Thoracic aorta (tissue), 2 donors: ENCODE data around the gene TPK1. TPM values are rescaled to one million over a fixed set of nuclear protein-coding genes. Genes with fewer than 3 reads are reported as not detected.

Experiments
- ATAC-seq: fragments of 150-250 bp; one replicate; pipeline ENCODE4 v1.8.0; 2017; ENCODE audit warnings: low read depth; ENCODE audit not compliant: insufficient number of reproducible peaks, low FRiP score
- DNase-seq: peaks from one replicate; pipeline ENCODE4 v3.0.0-alpha.2; 2020; ENCODE audit warnings: low spot score
- H3K27ac ChIP-seq, 2 donors: fragments of 200-600 bp; sonication (generic); 1 replicate in 1 of 2; 2 replicates in 1 of 2; pipeline ENCODE4 v1.5.1; 2016; ENCODE audit warnings: mild to moderate bottlenecking in 2 of 2, moderate library complexity in 2 of 2
- H3K27me3 ChIP-seq: fragments of 200-600 bp; sonication (generic); replicated peaks from 2 replicates; pipeline ENCODE4 v1.6.0; 2016; ENCODE audit warnings: mild to moderate bottlenecking; ENCODE audit not compliant: insufficient read depth
- H3K36me3 ChIP-seq: fragments of 200-600 bp; sonication (generic); one replicate; pipeline ENCODE4 v1.5.1; 2016
- H3K4me1 ChIP-seq, 2 donors: fragments of 200-600 bp; sonication (generic); 1 replicate in 1 of 2; 2 replicates in 1 of 2; pipeline versions ENCODE4 v1.5.1 to v1.6.0; 2016; ENCODE audit warnings: low read depth in 2 of 2, mild to moderate bottlenecking in 1 of 2; ENCODE audit not compliant: control insufficient read depth in 1 of 2
- H3K4me3 ChIP-seq: fragments of 200-600 bp; sonication (generic); 2 replicates; pipeline ENCODE4 v1.5.1; 2016; ENCODE audit warnings: mild to moderate bottlenecking
- H3K9me3 ChIP-seq: fragments of 200-600 bp; sonication (generic); 2 replicates; pipeline ENCODE4 v1.5.1; 2016
- CTCF ChIP-seq: fragments of 200-600 bp; sonication (generic); IDR thresholded peaks from one replicate; pipeline ENCODE4 v1.5.1; 2019; ENCODE audit warnings: antibody characterized with exemption
- total RNA-seq, 2 donors: library from RNA; depleted of rRNA; stranded (reverse); fragments of >200 nt; gene quantifications; one replicate each; pipeline versions ENCODE4 v1.1.0 to v1.2.3, GENCODE V29; 2016

Gene TPK1
- total RNA-seq, 2 donors from 2014 or later = 13.3 to 21.2 TPM

DNA sequence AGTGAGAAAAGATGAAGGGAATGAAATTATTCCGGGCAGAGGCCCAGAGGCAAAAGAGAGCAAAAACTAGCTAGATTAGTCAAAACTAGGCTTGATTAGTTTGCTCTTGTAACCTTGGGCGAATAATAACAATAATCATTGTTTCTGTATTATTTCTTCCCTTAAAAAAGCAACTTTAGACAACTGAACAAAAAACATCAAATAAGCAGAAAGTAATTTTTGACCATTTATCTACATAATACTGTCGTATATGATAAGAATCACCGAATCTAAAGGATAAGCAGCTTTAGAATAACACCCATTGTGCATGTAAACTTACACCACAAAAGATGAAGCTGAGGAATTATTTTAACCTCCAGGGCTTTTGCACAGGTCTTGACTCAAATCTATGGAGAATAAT lies 125.1 kb downstream of the TPK1 start:
- H3K27ac ChIP-seq = no peak overlapping the region
- no peaks in the 10 kb centered on the region for H3K27me3 ChIP-seq
- no peak for TF ChIP-seq CTCF
- no peaks in the 10 kb centered on the region for H3K9me3 ChIP-seq
- DNase-seq (no peak), ATAC-seq (no peak)
- H3K4me3 ChIP-seq = no peak overlapping the region
- H3K36me3 ChIP-seq = no peaks in the 10 kb centered on the region
- no peaks in the 10 kb centered on the region for H3K4me1 ChIP-seq

GRCh38 chr7:144709066-144709465 lies 126.8 kb downstream of the TPK1 start:
- DNase-seq = no peak
- Histone ChIP-seq H3K36me3 (no peaks in the 10 kb centered on the region), H3K4me3 (no peak overlapping the region), H3K27ac (no peak overlapping the region), H3K9me3 (no peaks in the 10 kb centered on the region), H3K27me3 (no peaks in the 10 kb centered on the region), H3K4me1 (no peaks in the 10 kb centered on the region)
- TF ChIP-seq CTCF = no peak
- ATAC-seq = no peak

GRCh38 chr7:144691240-144691639 lies 144.6 kb downstream of the TPK1 start:
- no peak for ATAC-seq
- Histone ChIP-seq H3K36me3 (no peaks in the 10 kb centered on the region), H3K9me3 (no peaks in the 10 kb centered on the region), H3K4me1 (no peaks in the 10 kb centered on the region), H3K27me3 (no peaks in the 10 kb centered on the region), H3K4me3 (no peak overlapping the region), H3K27ac (no peak overlapping the region)
- no peak for TF ChIP-seq CTCF
- DNase-seq = no peak

DNA sequence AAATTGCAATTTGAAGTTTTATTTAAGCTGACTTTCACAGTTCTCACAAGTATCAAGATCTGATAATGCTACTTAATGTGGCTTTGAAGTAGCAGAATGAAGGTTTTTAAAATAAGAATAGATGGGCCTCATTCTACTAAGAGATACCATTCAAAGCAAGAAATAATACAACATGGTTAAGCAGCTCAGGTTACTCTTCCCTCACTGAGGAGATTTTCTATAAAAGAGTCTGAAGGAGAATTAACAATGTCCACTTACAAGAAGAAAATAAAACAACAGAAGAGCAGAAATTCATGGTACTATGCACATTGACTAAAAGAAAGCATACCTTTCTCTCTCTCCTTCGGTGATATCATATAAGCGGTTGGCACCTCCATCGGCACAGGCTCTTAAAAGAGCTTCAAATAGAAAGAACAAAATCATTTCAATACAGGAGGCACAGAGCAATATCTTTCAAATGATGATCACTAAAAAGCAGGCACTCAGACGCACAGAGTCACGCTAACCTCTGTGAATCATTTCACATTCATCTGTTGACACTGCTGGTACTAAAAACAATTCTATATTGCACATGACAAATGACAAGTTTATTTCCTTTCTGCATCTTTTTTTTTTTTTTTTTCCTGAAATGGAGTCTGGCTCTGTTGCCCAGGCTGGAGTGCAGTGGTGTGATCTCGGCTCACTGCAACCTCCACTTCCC lies 153.1 kb downstream of the TPK1 start:
- no peak for DNase-seq
- no peak overlapping the region for H3K4me3 ChIP-seq
- no peaks in the 10 kb centered on the region for H3K36me3 ChIP-seq
- ATAC-seq = no peak
- no peaks in the 10 kb centered on the region for H3K27me3 ChIP-seq
- no peaks in the 10 kb centered on the region for H3K9me3 ChIP-seq
- no peaks in the 10 kb centered on the region for H3K4me1 ChIP-seq
- no peak for TF ChIP-seq CTCF
- no peak overlapping the region for H3K27ac ChIP-seq

- Histone ChIP-seq H3K27me3 (no peaks in the 10 kb centered on the region), H3K4me3 (no peak overlapping the region), H3K4me1 (no peaks in the 10 kb centered on the region), H3K36me3 (no peaks in the 10 kb centered on the region), H3K9me3 (no peaks in the 10 kb centered on the region), H3K27ac (no peak overlapping the region)
- ATAC-seq = no peak
- DNase-seq = no peak
- TF ChIP-seq CTCF = no peak
Observed at GRCh38 chr7:144676492-144676891, 159.4 kb downstream of the TPK1 start.
